Upper lobe of left lung (tissue), 4 donors: ENCODE measurements around the gene ATL2.

Experiments
- POLR2A ChIP-seq, 4 donors: fragments of 450-650 bp; IDR thresholded peaks; one replicate each; pipeline ENCODE4 v1.5.1; 2016 to 2017; ENCODE audit warnings: antibody characterized with exemption in 4 of 4, mild to moderate bottlenecking in 2 of 4
- POLR2AphosphoS5 ChIP-seq, 2 donors: sonication (generic); formaldehyde crosslinking; IDR thresholded peaks; one replicate each; pipeline ENCODE4 v1.5.1; 2017; ENCODE audit warnings: antibody characterized with exemption in 2 of 2

DNA sequence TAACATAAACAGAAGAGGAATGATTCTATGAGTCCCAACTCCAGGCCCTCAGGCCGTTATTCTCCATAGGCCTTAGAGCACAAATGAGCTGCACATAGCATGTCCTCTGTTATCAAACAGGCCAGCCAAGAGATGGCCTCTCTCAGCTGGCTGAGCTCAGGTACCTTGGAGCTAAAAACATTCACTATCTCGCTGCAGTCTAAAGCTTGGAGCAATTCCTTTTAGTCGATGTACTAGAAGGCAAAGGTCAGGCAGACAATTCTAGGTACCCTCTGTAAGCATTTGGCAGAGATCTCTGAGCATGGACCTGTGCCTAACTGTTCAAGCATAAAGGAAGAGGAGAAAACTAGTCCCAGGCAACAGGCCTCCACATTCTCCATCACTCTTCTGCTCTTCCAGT is 38.0 kb upstream of the ATL2 start:
- TF ChIP-seq POLR2A (IDR thresholded peaks at IDR 0.05) (no peak), POLR2AphosphoS5 (IDR thresholded peaks at IDR 0.05) (no peak)
